BLaER1 treated with 17β-estradiol and CSF1 and Interleukin-3, amounts not matched to agents 10 nM and 100 nM (cell line): ENCODE data around the gene AMOTL1.
"Not testable (repeated sequence)": the region's sequence is repeated elsewhere in the genome, so short reads cannot be mapped to it uniquely, and the experiment has no call there.

Experiments
- H3K27ac ChIP-seq, 11 experiments: shearing (Covaris generic); formaldehyde crosslinking; 2 replicates each; pipeline ENCODE4 v1.8.1; 2022
- H3K27me3 ChIP-seq, 11 experiments: shearing (Covaris generic); formaldehyde crosslinking; 2 replicates each; pipeline ENCODE4 v1.8.1; 2022
- H3K36me3 ChIP-seq, 11 experiments: shearing (Covaris generic); formaldehyde crosslinking; 2 replicates each; pipeline ENCODE4 v1.8.1; 2022
- H3K4me1 ChIP-seq, 10 experiments: shearing (Covaris generic); formaldehyde crosslinking; 2 replicates each; pipeline ENCODE4 v1.8.1; 2022
- H3K4me2 ChIP-seq, 11 experiments: shearing (Covaris generic); formaldehyde crosslinking; 2 replicates each; pipeline ENCODE4 v1.8.1; 2022
- H3K4me3 ChIP-seq, 10 experiments: shearing (Covaris generic); formaldehyde crosslinking; 2 replicates each; pipeline ENCODE4 v1.8.1; 2022
- H3K9ac ChIP-seq, 11 experiments: shearing (Covaris generic); formaldehyde crosslinking; 2 replicates each; pipeline ENCODE4 v1.8.1; 2022
- H3K9me3 ChIP-seq, 11 experiments: shearing (Covaris generic); formaldehyde crosslinking; replicated peaks in 1 of 11; 2 replicates each; pipeline ENCODE4 v1.8.1; 2022
- H4K20me1 ChIP-seq, 11 experiments: shearing (Covaris generic); formaldehyde crosslinking; 2 replicates each; pipeline ENCODE4 v1.8.1; 2022
- Cebpa-rat ChIP-seq, 11 experiments: shearing (Covaris generic); IDR thresholded peaks; 2 replicates each; pipeline ENCODE4 v1.8.1; 2022

The AMOTL1 gene

GRCh38 chr11:94800414-94800813 lies 32.3 kb downstream of the AMOTL1 start:
- peaks cover 0 to 20% (median 2%) of the 10 kb centered on the region in 10 experiments; a peak in 12 of 20 replicates for H3K4me1 ChIP-seq
- H3K4me3 ChIP-seq: no peak overlapping the region
- no peak overlapping the region for H3K4me2 ChIP-seq
- H3K27ac ChIP-seq: no peak overlapping the region
- H4K20me1 ChIP-seq: peaks cover 0 to 83% (median 46%) of the 10 kb centered on the region in 11 experiments; a peak in 12 of 22 replicates
- H3K9ac ChIP-seq: no peak overlapping the region
- H3K36me3 ChIP-seq: peaks cover 49 to 99% (median 93%) of the 10 kb centered on the region in 11 experiments
- no peak for TF ChIP-seq Cebpa-rat (IDR thresholded peaks at IDR 0.05)
- no peaks in the 10 kb centered on the region for H3K27me3 ChIP-seq
- H3K9me3 ChIP-seq: peaks cover 0 to 8% (median 0%) of the 10 kb centered on the region in 11 experiments; a peak in 4 of 22 replicates

GRCh38 chr11:94801866-94802460 lies 33.8 kb downstream of the AMOTL1 start:
- H3K4me1 ChIP-seq: peaks cover 0 to 4% (median 0%) of the 10 kb centered on the region in 10 experiments; a peak in 1 of 20 replicates
- peaks cover 0 to 8% (median 0%) of the 10 kb centered on the region in 11 experiments; a peak in 4 of 22 replicates for H3K9me3 ChIP-seq
- H3K9ac ChIP-seq: no peak overlapping the region
- no peak overlapping the region for H3K4me3 ChIP-seq
- no peaks in the 10 kb centered on the region for H3K27me3 ChIP-seq
- H4K20me1 ChIP-seq: peaks cover 0 to 70% (median 37%) of the 10 kb centered on the region in 11 experiments; a peak in 12 of 22 replicates
- no peak overlapping the region for H3K27ac ChIP-seq
- no peak for TF ChIP-seq Cebpa-rat (IDR thresholded peaks at IDR 0.05)
- peaks cover 49 to 100% (median 97%) of the 10 kb centered on the region in 11 experiments for H3K36me3 ChIP-seq
- no peak overlapping the region for H3K4me2 ChIP-seq

- H4K20me1 ChIP-seq: peaks cover 0 to 66% (median 37%) of the 10 kb centered on the region in 11 experiments; a peak in 12 of 22 replicates
- peaks cover 49 to 100% (median 94%) of the 10 kb centered on the region in 11 experiments for H3K36me3 ChIP-seq
- no peaks in the 10 kb centered on the region for H3K4me1 ChIP-seq
- peaks cover 0 to 8% (median 0%) of the 10 kb centered on the region in 11 experiments; a peak in 4 of 22 replicates for H3K9me3 ChIP-seq
- H3K9ac ChIP-seq: no peak overlapping the region
- H3K27ac ChIP-seq: no peak overlapping the region
- H3K27me3 ChIP-seq: no peaks in the 10 kb centered on the region
- no peak overlapping the region for H3K4me2 ChIP-seq
- H3K4me3 ChIP-seq: no peak overlapping the region
- no peak for TF ChIP-seq Cebpa-rat (IDR thresholded peaks at IDR 0.05)
These were observed 34.3 kb downstream of the AMOTL1 start for GRCh38 chr11:94802501-94802900.

- H3K36me3 ChIP-seq: peaks cover 46 to 97% (median 87%) of the 10 kb centered on the region in 11 experiments
- H3K4me2 ChIP-seq: no peak overlapping the region
- no peak overlapping the region for H3K27ac ChIP-seq
These were observed 35.3 kb downstream of the AMOTL1 start for GRCh38 chr11:94803491-94803890.

GRCh38 chr11:94804874-94805273 lies 36.7 kb downstream of the AMOTL1 start:
- Histone ChIP-seq H4K20me1 (peaks cover 0 to 46% (median 29%) of the 10 kb centered on the region in 11 experiments; a peak in 12 of 22 replicates), H3K9me3 (peaks cover 0 to 8% (median 4%) of the 10 kb centered on the region in 11 experiments; a peak in 7 of 22 replicates), H3K4me3 (no peak overlapping the region), H3K4me2 (no peak overlapping the region), H3K27ac (no peak overlapping the region), H3K9ac (no peak overlapping the region), H3K27me3 (no peaks in the 10 kb centered on the region), H3K4me1 (no peaks in the 10 kb centered on the region), H3K36me3 (peaks cover 35 to 97% (median 82%) of the 10 kb centered on the region in 11 experiments)
- no peak for TF ChIP-seq Cebpa-rat (IDR thresholded peaks at IDR 0.05)

More at GRCh38 chr11:94803491-94803890, 35.3 kb downstream of the AMOTL1 start:
- no peak for TF ChIP-seq Cebpa-rat (IDR thresholded peaks at IDR 0.05)
- H3K9me3 ChIP-seq: peaks cover 0 to 8% (median 0%) of the 10 kb centered on the region in 11 experiments; a peak in 5 of 22 replicates
- H3K27me3 ChIP-seq: no peaks in the 10 kb centered on the region
- peaks cover 0 to 56% (median 32%) of the 10 kb centered on the region in 11 experiments; a peak in 12 of 22 replicates for H4K20me1 ChIP-seq
- no peak overlapping the region for H3K4me3 ChIP-seq
- H3K4me1 ChIP-seq: no peaks in the 10 kb centered on the region
- H3K9ac ChIP-seq: no peak overlapping the region

GRCh38 chr11:94806014-94806413 lies 37.9 kb downstream of the AMOTL1 start:
- H3K27me3 ChIP-seq: no peaks in the 10 kb centered on the region
- peaks cover 24 to 97% (median 81%) of the 10 kb centered on the region in 11 experiments for H3K36me3 ChIP-seq
- no peak for TF ChIP-seq Cebpa-rat (IDR thresholded peaks at IDR 0.05)
- H3K27ac ChIP-seq: no peak overlapping the region
- no peaks in the 10 kb centered on the region for H3K4me1 ChIP-seq
- peaks cover 0 to 39% (median 29%) of the 10 kb centered on the region in 11 experiments; a peak in 11 of 22 replicates for H4K20me1 ChIP-seq
- H3K4me3 ChIP-seq: no peak overlapping the region
- no peak overlapping the region for H3K4me2 ChIP-seq
- H3K9me3 ChIP-seq: peaks cover 0 to 14% (median 9%) of the 10 kb centered on the region in 11 experiments; a peak in 14 of 22 replicates
- H3K9ac ChIP-seq: no peak overlapping the region

GRCh38 chr11:94806419-94806818 lies 38.3 kb downstream of the AMOTL1 start:
- Histone ChIP-seq H3K4me2 (no peak overlapping the region), H3K9me3 (peaks cover 0 to 18% (median 13%) of the 10 kb centered on the region in 11 experiments; a peak in 15 of 22 replicates), H3K9ac (no peak overlapping the region), H3K4me1 (no peaks in the 10 kb centered on the region), H4K20me1 (peaks cover 0 to 35% (median 26%) of the 10 kb centered on the region in 11 experiments; a peak in 11 of 22 replicates), H3K36me3 (peaks cover 20 to 97% (median 81%) of the 10 kb centered on the region in 11 experiments), H3K27ac (no peak overlapping the region), H3K4me3 (no peak overlapping the region), H3K27me3 (no peaks in the 10 kb centered on the region)
- TF ChIP-seq Cebpa-rat (IDR thresholded peaks at IDR 0.05): no peak

- TF ChIP-seq Cebpa-rat (IDR thresholded peaks at IDR 0.05): no peak
- H3K27me3 ChIP-seq: no peaks in the 10 kb centered on the region
- peaks cover 15 to 97% (median 79%) of the 10 kb centered on the region in 11 experiments for H3K36me3 ChIP-seq
- no peak overlapping the region for H3K4me3 ChIP-seq
- H3K9me3 ChIP-seq: peaks cover 14 to 43% (median 31%) of the 10 kb centered on the region in 11 experiments
- H3K9ac ChIP-seq: no peak overlapping the region
- H3K4me2 ChIP-seq: no peak overlapping the region
- H3K4me1 ChIP-seq: no peaks in the 10 kb centered on the region
- H4K20me1 ChIP-seq: peaks cover 0 to 19% (median 6%) of the 10 kb centered on the region in 11 experiments; a peak in 9 of 22 replicates
- no peak overlapping the region for H3K27ac ChIP-seq
These were observed 41.1 kb downstream of the AMOTL1 start for GRCh38 chr11:94809251-94809650.

- H3K4me1 ChIP-seq, H3K27ac ChIP-seq, H3K9ac ChIP-seq, H3K27me3 ChIP-seq, H4K20me1 ChIP-seq, H3K4me2 ChIP-seq: not testable (repeated sequence)
- Histone ChIP-seq H3K9me3 (peaks cover 41 to 77% (median 67%) of the 10 kb centered on the region in 11 experiments), H3K4me3 (peak overlapping the region in 1 of 10 experiments; percentile 3; a peak in 2 of 20 replicates), H3K36me3 (peaks cover 33 to 97% (median 83%) of the 10 kb centered on the region in 11 experiments)
These were observed 44.9 kb downstream of the AMOTL1 start for GRCh38 chr11:94812724-94813720.
